ENCODE results near the gene EPX. TPM values are rescaled to one million over a fixed set of nuclear protein-coding genes. Genes with fewer than 3 reads are reported as not detected.

EPX gene, protein sequence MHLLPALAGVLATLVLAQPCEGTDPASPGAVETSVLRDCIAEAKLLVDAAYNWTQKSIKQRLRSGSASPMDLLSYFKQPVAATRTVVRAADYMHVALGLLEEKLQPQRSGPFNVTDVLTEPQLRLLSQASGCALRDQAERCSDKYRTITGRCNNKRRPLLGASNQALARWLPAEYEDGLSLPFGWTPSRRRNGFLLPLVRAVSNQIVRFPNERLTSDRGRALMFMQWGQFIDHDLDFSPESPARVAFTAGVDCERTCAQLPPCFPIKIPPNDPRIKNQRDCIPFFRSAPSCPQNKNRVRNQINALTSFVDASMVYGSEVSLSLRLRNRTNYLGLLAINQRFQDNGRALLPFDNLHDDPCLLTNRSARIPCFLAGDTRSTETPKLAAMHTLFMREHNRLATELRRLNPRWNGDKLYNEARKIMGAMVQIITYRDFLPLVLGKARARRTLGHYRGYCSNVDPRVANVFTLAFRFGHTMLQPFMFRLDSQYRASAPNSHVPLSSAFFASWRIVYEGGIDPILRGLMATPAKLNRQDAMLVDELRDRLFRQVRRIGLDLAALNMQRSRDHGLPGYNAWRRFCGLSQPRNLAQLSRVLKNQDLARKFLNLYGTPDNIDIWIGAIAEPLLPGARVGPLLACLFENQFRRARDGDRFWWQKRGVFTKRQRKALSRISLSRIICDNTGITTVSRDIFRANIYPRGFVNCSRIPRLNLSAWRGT
- total RNA-seq = not detected

DNA sequence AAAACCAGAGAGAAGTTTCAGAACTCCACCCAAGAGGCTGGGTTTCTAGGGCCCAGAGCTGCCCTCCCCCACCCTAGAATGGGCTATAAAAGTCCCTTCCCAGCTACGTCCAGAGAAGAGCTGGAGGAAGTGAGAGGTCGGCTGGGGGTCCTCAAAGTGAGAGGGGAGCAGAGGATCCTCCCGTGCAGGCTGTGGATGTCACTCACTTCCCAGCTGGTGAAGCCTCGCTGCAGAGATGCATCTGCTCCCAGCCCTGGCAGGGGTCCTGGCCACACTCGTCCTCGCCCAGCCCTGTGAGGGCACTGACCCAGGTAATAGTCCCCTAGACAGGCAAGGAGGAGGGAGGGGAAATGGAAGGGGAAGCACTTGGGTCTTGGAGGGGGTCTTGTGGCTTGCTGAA, at the start of gene EPX:
TSS of gene EPX (plus strand) at position 115 of the 400 bp plus-strand sequence. CDS start at position 236, 121 bp downstream.

DNA sequence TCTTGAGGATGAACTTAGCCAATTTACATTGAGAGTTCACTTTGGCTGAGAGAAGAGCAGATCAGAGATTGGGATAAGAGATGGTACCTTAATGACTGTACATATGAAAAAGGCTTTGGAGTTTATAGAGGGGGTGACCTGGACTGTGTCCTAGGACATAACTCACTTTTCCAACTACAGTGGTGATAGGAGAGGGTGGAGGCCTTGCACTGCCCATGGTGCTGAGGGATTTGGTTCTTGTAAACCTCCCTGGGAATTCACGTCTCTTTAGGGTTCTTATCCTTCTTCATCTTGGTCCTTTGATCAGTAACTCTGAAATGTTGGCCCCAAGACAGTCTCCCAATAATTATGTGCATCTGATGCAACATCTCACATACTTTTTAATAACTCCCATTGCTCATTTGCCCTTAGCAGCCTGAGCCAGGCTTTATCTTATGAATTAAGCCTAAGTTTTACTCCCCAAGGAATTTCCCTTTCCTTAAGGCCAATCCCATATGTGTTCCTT, 44.5 kb upstream of the EPX start, which contains the start of gene OR4D1:
TSS of gene OR4D1 (plus strand) at position 455 of the 505 bp plus-strand sequence. CDS start 6,770 bp downstream, outside the sequence.

DNA sequence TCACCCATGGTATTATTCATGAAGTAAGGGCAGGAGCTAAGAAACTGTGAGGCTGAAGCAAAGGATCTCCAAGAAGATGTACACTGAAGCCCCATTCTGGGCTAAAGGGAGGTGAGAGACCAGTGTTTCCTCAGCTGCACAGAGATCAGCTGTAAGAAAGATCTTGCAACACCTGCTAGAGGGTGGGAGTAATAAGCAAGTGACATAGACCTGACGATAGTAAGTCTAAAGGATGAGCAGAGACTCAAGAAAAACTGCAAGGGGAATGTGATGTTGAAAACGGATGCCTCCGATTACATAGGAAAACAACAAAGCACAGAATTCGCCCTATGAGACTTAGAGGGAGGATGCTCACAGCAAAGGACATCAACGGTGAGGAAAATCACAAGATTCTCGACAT, 25.8 kb upstream of the EPX start, which contains the start of gene OR4D2:
TSS of gene OR4D2 (plus strand) at position 301 of the 400 bp plus-strand sequence. CDS start 2,674 bp downstream, outside the sequence.

DNA sequence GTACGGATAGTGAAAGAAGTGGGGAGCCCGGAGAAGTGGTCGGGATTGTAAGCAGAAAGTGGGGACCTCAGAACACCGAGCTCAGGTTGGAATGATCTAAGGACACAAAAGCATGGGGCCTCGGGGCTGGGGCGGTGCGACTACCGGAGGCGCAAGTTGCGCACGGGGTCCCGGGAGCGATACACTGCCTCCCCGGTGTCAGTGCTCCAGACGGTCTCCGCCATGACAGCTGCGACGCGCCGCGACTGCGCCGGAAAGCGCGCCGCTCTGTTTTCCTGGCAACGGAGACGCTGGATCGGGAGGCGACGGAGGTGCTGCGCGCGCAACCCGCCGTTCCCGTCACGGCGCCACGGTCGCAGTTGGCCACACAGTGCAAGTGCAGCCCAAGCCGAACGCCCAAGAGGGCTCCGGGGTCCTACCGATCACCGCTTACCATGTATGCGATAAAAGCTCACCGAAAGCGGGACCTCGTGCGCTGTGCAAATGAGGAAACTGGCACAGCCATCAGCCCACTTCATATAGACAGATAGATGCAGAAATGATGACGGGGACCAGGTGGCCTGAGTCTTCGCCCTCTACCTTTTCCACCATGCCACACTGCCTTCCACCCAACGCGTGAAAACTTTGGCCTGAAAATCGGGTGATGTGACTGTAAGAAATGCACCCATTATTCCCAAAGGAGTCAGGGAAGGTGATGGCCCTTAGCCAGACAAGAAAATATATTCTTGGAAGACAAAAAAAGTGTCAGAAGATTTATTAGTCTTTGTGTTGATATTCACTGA, 26.7 kb downstream of the EPX start, which contains the start of gene MKS1:
TSS of gene MKS1 (minus strand) at position 249 of the 782 bp plus-strand sequence. CDS start at position 224, 25 bp downstream.

DNA sequence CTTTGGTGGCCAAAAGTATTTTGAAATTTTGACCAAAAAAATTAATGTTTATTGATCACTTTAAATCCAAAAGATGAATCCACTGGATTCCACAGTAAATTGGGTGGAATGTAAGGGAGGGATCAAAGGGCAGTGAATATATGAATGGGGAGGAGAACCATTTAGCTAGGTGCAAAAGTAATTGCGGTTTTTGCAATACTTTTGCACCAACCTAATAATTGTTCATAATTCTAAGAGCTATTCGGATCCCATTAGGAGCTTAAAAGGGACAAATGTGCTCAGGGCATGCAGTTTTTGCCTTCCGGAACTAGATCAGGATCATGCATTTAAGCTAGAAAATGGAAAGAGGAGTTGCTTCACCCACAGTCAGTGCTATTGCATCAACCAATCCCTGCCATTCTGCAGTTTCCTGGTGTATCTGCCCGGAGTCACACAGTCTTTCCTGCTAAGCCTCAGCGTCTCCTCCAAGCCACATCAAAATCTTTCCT, 45.7 kb downstream of the EPX start, which contains the start of gene LPO:
TSS of gene LPO (plus strand) at position 438 of the 488 bp plus-strand sequence. CDS start 4,396 bp downstream, outside the sequence.

Other genes starting within 250 kb of the EPX start
- not detected for gene CUEDC1, start 237.3 kb upstream of the EPX start, total RNA-seq
- gene VEZF1, start 204.5 kb upstream of the EPX start, total RNA-seq = 10 to 100 TPM; 48.9 to 50.1 TPM
- 100 to 1,000 TPM; 284 to 293 TPM for gene SRSF1, start 185.5 kb upstream of the EPX start, total RNA-seq
- 10 to 100 TPM; 29.6 to 29.9 TPM for gene DYNLL2, start 109.3 kb upstream of the EPX start, total RNA-seq
- under 1 TPM; 0.86 to 0.91 TPM for gene OR4D1, start 44.3 kb upstream of the EPX start, total RNA-seq
- not detected for gene OR4D2, start 25.7 kb upstream of the EPX start, total RNA-seq
- 10 to 100 TPM; 16.2 to 18.7 TPM for gene MKS1, start 26.5 kb downstream of the EPX start, total RNA-seq
- gene LPO, start 45.9 kb downstream of the EPX start, total RNA-seq = not detected
- not detected for gene MPO, start 88.2 kb downstream of the EPX start, total RNA-seq
- gene TSPOAP1, start 136.1 kb downstream of the EPX start, total RNA-seq = 10 to 100 TPM; 35.2 to 42.0 TPM
- 10 to 100 TPM; 64.7 to 69.2 TPM for gene SUPT4H1, start 159.5 kb downstream of the EPX start, total RNA-seq
- under 1 TPM; 0.07 to 0.38 TPM for gene RNF43, start 224.8 kb downstream of the EPX start, total RNA-seq

All from activated naive CD4-positive, alpha-beta T cell treated with anti-CD3 and anti-CD28 coated beads, Interleukin-2, amount 10 ng/mL, durations not matched to agents 5 hours and 36 hours (primary cell).